ENCODE data around the gene ZNF652.
"Not testable (repeated sequence)": the region's sequence is repeated elsewhere in the genome, so short reads cannot be mapped to it uniquely, and the experiment has no call there.

ZNF652 gene

DNA sequence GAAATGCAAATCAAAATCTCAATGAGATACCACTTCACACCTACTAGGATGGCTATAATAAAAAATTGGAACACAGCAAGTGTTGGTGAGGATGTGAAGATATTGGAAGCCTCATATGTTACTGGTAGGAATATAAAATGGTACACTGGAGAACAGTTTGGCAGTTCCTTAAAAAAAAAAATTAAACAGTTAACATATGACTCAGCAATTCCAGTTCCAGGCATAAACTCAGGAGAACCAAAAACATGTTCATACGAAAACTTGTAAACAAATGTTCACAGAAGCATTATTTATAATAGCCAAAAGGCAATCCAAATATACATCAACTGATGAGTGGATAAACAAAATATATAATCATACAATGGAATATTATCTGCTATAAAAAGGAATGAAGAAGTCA, 28.2 kb downstream of the ZNF652 start:
- no peak overlapping the region for H3K4me3 ChIP-seq (ENCODE audit: low read depth, low read length)
- no peak for DNase-seq (ENCODE audit: low read depth)

DNA sequence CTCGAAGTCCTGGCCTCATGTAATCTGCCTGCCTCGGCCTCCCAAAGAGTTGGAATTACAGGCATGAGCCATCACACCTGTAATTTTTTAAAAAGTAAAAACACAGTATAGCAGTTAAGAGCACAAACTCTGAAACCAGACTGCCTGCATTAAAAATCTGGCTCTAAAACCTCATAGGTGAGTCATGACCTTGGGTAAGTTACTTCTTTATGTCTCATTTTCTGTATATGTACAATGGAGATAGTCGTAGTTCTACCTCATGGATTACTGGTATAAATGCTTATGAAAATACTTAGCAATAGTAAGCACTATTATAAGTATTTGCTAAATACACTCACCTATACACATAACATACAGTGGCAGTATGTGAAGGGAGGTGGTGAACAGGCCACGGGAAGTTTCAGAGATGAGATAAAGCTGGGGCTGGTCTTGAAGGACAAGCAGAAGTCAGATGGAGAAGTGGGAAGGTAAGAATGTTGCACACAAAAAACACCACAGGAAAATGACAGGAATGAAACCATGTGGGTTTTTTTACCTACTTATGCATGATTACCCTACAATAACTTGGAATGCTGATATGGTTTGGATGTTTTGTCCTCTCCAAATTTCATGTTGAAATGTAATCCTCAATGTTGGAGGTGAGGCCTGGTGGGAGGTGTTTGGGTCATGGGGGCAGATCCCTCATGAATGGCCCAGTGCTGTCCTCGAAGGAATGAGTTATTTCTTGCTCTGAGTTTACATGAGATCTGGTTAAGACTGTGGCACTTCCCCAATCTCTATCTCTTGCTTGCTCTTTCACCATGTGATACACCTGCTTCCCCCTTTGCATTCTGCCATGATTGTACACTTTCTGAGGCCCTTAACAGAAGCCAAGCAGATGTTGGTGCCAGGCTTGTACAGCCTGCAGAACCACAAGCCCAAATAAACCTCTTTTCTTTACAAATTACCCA, 33.9 kb downstream of the ZNF652 start:
- no peak overlapping the region for H3K4me3 ChIP-seq (ENCODE audit: low read depth, low read length)
- DNase-seq (ENCODE audit: low read depth), result no peak

DNA sequence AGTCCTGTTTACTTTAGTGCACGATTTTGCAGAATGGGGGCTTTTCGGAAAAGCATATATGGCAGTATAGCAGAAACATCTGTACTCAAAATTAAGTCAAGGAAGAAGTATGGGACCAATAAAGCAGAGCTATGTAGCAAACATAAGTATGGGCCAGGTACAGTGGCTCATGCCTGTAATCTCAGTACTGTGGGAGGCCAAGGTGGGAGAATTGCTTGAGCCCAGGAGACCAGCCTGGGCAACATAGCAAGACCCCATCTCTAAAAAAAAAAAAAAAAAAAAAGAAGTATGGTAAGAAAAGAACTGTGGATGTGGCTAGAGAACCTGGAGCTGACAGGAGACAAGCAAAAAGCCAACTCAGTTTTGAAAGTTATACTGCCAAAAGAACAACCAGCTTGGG, 36.1 kb downstream of the ZNF652 start:
- no peak overlapping the region for H3K4me3 ChIP-seq (ENCODE audit: low read depth, low read length)
- no peak for DNase-seq (ENCODE audit: low read depth)

DNA sequence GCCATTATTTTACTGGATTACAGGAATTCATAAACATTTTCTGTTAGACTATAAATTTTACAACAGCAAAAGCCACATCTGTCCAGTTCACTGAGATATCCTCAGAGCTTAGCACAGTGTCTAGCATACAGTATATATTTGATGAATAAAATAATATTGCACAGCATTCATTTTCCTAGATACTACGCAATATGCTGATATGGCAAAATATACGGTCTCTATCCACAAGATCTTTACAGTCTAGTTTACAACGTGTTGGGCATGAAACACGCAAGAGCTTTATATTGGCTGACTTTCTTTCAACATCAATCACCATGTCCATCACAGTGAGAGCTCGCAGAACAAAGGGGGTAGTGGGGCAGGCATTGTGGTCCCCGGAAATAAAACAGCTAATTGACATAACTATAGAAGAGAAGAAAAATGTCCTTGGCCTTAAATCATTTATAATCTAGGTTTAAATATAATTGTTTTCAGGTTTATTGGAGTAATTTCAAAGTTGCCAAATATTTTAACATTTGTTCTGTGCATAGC, 43.5 kb downstream of the ZNF652 start:
- DNase-seq (ENCODE audit: low read depth), result no peak
- no peak overlapping the region for H3K4me3 ChIP-seq (ENCODE audit: low read depth, low read length)

DNA sequence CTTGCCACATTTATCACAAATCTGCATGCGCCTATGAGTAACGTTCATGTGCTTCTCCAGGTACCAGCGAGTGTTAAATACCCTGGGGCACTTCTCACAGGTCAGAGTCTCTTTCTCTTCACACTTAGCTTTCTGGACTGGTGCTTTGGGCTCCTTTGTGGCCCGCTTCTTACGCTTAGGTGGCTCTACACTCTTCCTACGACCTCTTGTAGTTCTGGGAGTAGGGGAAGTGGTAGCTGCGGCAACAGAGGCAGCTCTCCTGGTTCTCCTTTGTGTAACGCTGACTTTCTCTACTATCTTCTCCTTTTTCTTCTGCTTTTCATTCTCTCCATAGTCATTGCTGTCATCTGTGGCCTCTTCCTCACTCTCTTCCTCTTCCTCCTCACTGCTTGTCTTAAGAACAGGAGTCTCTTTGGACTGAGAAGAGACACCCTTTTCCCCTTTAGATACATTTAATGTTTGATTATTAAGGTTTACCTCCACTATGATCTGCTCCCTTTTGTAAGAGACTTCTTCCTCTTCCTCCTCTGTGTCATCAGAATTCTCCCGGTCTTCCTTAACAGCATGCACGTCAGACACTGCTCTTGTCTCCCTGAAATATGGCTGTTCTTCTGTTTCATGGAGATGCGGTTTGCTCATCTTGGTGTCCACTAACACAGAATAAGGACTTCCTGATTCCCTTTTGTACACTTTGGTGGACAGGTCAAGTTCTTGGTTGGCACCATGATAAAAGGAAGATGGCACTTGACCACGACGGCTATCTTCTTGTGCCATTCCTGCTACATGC, 45.0 kb downstream of the ZNF652 start:
- DNase-seq (ENCODE audit: low read depth), result no peak
- H3K4me3 ChIP-seq (ENCODE audit: low read depth, low read length), result no peak overlapping the region

DNA sequence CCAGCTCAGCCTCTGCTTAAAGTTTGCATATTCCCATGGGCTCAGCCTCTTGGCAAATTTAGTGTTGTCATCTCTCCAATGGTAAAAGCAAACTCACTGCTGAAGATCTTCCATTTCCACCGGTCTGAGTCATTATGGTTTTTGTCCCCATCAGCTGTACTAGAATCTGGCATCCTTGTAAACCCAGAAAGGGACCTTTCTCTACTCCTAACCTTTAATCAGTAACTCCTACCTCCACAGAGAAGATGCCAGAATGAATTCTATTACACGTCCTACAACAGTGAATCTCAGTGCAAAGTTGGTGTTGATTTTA, 45.8 kb downstream of the ZNF652 start:
- DNase-seq (ENCODE audit: low read depth), result no peak

DNA sequence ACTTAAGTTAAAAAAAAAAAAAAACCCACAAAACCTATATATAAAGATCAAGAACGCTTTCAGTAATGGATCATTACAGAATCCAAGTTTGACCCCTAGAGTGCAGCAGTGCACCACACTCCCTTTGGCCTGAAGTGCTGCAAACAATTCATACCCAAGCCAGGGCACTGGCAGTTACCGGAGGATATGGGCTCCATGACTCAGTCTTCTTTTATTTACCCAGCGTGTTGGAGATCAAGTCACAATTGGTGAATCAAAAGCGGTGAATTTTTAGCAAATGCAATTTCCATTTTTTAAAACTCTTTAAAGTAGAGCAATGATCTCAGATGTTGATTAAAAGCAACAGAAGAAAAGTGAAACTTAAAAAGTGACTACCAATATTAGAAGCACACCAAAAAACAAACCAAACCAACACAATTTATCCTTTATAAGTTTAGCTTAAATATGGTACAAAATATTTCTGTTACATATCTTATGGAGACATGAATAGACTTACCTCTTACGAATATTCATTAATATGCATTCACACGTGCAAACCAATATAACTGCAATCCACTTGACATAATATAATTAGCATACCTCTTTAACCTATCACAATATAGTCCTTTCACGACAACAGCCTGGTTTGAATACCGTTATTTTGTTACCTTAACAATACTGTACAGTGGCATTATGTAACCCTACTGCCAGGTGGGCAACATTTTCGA, 46.3 kb downstream of the ZNF652 start:
- H3K4me3 ChIP-seq (ENCODE audit: low read depth, low read length), result no peak overlapping the region
- DNase-seq (ENCODE audit: low read depth), result peak; percentile 61

More for the DNA sequence above, 45.8 kb downstream of the ZNF652 start:
- no peak overlapping the region for H3K4me3 ChIP-seq (ENCODE audit: low read depth, low read length)

DNA sequence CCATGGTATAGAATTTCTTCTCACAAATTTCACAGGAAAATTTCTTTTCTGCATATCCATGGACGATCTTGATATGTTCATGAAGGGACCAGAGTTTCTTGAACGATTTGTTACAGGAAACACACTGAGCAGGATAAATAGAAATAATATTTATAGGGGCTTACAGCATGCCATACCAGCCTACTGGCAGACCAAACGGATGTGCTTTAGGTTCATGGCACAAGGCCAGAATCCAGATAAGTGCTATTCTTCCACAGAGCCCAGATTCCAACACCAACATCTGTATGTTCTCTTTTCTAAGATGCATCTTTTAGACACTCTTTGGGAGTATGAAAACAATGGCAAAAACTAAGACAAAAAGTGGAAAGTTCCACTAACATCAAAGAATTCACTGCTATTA, 49.3 kb downstream of the ZNF652 start:
- no peak overlapping the region for H3K4me3 ChIP-seq (ENCODE audit: low read depth, low read length)
- no peak for DNase-seq (ENCODE audit: low read depth)

DNA sequence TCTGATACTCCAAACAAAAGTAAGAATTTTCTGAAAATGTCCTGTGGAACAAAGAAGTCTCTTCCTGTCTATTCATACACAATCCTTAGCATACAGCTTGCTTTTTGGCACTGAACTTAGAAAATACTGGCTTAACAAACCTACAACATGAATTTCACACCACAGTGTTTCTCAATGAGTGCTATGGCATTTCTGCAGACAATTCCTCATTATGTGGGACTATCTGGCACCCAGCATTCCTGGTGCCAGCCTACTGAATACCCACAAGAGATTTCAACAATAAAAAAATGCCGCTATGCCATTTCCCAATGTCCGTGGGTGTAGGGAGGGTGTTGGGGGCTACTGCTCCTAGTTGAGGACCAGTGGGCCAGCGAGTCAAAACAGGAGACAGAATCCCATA, 62.1 kb downstream of the ZNF652 start:
- no peak for DNase-seq (ENCODE audit: low read depth)
- no peak overlapping the region for H3K4me3 ChIP-seq (ENCODE audit: low read depth, low read length)

DNA sequence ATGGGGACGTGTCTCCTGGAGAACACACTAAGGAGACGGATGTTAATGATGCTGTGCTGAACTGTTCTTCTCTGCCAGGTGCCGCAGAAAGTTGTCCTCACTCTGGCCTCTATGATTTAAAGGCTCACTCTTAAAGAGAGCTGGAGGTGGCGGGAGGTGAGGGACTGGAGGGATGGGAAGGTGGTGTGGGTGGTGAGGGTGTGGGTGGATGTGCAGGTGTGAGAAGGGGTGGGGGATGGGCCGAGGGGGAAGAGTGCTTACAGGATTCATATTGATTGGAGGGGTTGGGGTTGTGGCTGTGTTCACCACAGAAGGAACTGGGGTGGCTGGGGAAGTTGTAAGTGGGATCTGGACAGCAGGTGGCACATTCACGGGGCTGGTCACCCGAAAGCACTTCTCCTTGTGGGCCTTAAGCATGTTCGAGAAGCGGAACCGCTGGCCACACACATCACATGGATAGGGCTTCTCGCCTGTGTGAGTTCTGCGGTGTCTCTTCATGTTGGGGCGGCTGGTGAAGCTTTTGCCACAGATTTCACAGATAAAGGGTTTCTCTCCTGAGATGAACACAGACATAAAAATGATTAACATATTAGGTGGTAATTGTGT, 63.6 kb downstream of the ZNF652 start:
- H3K4me3 ChIP-seq (ENCODE audit: low read depth, low read length), result no peak overlapping the region

DNA sequence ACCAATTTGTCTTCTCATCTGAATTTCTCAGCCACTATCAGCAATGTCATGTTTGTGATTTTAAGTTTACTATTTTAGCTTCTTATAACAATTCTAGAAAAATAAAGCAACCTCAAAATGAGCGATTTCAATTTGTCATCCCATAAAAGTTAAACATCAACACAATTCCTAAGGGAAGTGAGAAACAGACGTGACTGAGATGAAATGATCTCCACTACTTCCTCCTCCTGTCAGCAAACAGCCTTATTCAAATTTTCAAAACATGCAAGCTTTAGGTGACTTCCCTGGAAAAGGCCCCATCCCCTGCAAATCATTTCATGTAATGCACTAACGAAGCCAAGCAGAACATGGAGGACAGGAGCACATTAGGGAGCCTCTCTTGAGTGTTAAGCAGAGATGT, 64.9 kb downstream of the ZNF652 start:
- no peak overlapping the region for H3K4me3 ChIP-seq (ENCODE audit: low read depth, low read length)
- no peak for DNase-seq (ENCODE audit: low read depth)

More for the DNA sequence above, 63.6 kb downstream of the ZNF652 start:
- DNase-seq (ENCODE audit: low read depth), result no peak

DNA sequence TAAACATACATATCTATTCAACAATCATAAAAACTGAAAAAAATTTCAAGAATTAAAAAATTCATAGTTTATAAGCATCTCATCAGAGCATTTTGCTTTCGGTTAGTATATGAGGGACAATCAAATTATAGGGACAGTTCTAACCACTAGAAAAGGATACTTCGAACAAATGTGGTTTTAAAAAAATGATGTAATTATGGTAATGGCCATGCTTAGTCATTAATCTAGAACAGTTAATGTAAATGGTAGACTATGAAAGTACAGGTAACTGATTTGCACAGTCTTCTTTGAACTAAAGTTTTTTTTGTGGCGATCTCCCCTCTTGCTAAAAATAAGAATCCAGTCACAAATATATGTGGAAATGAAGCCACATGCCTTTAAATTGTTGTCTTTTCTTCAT, 67.9 kb downstream of the ZNF652 start:
- no peak for DNase-seq (ENCODE audit: low read depth)

DNA sequence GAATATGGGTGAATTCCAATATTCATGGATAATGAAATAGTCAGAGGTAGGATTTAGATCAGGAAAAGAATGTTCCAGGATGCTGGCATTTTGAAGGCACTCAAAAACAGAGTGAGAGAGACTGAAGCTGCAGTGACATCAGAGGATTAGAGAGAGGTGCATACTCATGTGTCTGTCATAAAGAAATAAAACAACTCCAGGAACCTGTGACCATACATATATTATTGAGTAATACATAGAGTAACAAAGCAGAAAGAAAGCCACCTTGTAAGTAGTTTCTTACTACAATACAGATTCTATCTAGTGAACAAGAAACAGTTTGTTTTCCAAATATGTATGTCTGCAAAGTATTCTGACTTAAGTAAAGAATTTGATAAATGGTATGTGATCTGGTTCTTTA, 69.1 kb downstream of the ZNF652 start:
- no peak overlapping the region for H3K4me3 ChIP-seq (ENCODE audit: low read depth, low read length)
- no peak for DNase-seq (ENCODE audit: low read depth)

More for the DNA sequence above, 67.9 kb downstream of the ZNF652 start:
- no peak overlapping the region for H3K4me3 ChIP-seq (ENCODE audit: low read depth, low read length)

DNA sequence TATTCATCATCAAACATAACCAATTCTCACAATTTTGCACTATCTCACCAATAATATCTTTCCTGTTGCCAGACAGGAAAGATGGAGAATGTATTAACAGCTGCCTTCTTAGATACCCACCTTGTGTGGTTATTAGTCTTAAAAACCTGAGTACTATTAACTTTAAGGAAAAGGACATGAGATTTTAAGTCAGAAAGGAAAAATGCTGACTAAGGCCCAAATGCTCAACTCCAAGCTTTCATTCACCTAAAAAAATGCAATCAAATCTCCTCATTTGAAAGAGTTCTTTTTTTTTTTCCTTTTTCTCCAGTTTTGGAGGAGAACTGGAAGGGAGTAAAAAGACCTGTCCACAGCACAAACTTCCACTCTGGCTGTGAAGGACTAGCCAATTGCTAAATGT, 70.1 kb downstream of the ZNF652 start:
- no peak for DNase-seq (ENCODE audit: low read depth)

DNA sequence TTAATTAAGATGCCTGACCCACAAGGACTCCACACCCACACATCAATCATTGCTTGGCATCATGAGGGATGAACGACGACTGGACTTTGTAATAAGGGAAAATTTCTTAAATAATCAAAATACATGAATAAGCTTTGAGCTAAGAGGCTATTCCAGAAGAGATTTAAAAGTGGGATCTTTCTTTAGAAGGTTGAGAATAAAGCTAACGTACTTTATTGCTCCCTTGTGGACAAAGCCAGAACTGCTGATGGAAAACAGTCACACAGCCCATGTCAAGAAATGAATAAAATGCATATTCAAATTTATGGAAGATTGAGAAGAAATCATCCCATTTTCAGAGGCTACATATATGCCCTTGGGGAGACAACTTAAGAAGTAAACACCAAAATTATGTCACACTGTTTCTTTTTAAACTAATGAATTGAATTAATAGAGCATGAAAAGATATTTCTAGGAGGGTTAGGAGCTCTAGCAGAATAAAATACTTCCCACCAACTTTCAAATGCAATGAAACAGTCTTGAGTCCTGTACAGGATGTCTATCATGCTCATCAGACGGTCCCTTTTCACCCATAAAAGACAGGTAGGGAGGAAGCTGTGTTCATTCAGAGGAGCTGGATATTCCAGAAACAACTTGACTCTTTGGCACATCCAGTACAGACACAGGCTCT, 71.2 kb downstream of the ZNF652 start:
- H3K4me3 ChIP-seq (ENCODE audit: low read depth, low read length), result no peak overlapping the region
- DNase-seq (ENCODE audit: low read depth), result peak; percentile 4

More for the DNA sequence above, 70.1 kb downstream of the ZNF652 start:
- H3K4me3 ChIP-seq (ENCODE audit: low read depth, low read length), result no peak overlapping the region

DNA sequence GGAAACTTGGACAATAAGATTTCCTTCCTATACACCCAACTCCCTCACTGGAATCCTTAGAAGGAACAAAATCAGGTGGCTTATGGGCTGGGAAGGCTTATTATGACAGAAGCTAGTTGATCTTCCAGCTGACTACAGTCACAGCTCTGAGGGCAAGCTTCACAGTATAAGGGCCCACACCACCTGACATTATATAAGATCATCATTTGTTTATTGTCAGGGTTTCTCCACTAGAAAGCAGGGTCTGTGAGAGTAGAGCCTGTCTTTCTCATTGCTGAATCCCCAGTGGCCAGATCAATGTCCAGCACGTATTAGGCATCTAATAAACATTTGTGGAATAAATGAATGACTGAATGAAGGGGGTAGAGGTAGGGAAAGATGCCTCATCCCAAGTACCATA, 73.7 kb downstream of the ZNF652 start:
- no peak overlapping the region for H3K4me3 ChIP-seq (ENCODE audit: low read depth, low read length)
- DNase-seq (ENCODE audit: low read depth), result no peak

DNA sequence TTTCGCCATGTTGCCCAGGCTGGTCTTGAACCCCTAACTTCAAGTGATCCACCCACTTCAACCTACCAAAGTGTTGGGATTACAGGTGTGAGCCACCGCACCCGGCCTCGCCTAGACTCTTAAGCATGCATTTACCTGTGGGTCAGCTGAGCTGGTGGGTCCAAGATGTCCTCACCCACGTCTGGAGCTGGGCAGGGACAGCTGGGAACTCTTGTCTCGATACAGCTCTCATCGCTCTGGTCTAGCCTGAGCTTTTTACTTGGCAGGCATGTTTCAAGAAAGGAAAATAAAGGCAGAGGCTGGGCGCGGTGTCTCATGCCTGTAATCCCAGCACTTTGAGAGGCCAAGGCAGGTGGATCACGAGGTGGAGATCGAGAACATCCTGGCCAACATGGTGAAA, 74.6 kb downstream of the ZNF652 start:
- no peak for DNase-seq (ENCODE audit: low read depth)
- H3K4me3 ChIP-seq (ENCODE audit: low read depth, low read length), result no peak overlapping the region

DNA sequence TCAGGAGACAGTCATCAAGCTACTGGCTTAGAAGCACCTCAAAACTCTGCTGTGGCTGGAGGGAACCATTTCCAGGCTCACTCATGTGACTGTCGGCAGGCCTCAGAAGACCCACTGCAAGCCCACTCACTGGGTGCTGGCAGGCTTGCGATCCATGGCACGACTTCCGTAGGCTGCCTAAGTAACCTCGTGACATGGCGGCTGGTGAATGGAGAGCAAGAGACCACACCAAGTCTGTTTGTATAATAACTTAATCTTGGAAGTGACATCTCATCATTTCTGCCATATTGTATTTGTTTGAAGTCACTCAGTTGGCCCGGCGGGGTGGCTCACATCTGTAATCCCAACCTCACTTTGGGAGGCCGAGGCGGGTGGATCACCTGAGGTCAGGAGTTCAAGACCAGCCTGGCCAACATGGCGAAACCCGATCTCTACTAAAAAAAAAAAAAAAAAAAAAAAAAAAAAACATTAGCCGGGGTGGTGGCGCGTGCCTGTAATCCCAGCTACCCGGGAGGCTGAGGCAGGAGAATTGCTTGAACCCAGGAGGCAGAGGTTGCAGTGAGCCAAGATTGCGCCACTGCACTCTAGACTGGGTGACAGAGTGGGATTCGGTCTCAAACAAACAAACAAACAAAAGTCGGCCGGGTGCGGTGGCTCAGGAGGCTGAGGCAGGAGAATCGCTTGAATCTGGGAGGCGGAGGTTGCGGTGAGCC, 75.6 kb downstream of the ZNF652 start:
- H3K4me3 ChIP-seq (ENCODE audit: low read depth, low read length); DNase-seq (ENCODE audit: low read depth): not testable (repeated sequence)
